OCI-LY3 (cell line): ENCODE results near the gene HSD3B2.

Experiments
- H2AFZ ChIP-seq: fragments of 200-600, 300-600 bp; shearing (Covaris generic); 2 replicates; pipeline ENCODE4 v1.6.0; 2014; ENCODE audit warnings: antibody characterized with exemption, low read depth, low read length
- H3K27ac ChIP-seq: fragments of 200-600, 300-600 bp; sonication (generic); 2 replicates; pipeline ENCODE4 v1.5.1; 2014; ENCODE audit warnings: mild to moderate bottlenecking, low read length, moderate library complexity, mixed read lengths
- H3K27me3 ChIP-seq: fragments of 200-600, 300-600 bp; sonication (generic); 2 replicates; pipeline ENCODE4 v1.6.1; 2014; ENCODE audit warnings: low read depth, low read length, mixed read lengths
- H3K36me3 ChIP-seq: fragments of 200-600, 300-600 bp; sonication (generic); replicated peaks from 2 replicates; pipeline ENCODE3; 2014; ENCODE audit warnings: low read depth, low read length, mixed read lengths
- H3K4me1 ChIP-seq: fragments of 300-600, 200-600 bp; sonication (generic); 2 replicates; pipeline ENCODE4 v1.6.1; 2014; ENCODE audit warnings: low read length, mixed read lengths
- H3K4me2 ChIP-seq: fragments of 200-600, 300-600 bp; sonication (generic); 2 replicates; pipeline ENCODE4 v1.6.1; 2014; ENCODE audit warnings: low read length, mixed read lengths
- H3K4me3 ChIP-seq: fragments of 300-600, 200-600 bp; sonication (generic); 2 replicates; pipeline ENCODE4 v1.5.1; 2014; ENCODE audit warnings: antibody characterized with exemption, mild to moderate bottlenecking, low read length, moderate library complexity
- H3K79me2 ChIP-seq: fragments of 300-600, 200-600 bp; shearing (Covaris generic); 2 replicates; pipeline ENCODE4 v1.6.1; 2014; ENCODE audit warnings: mild to moderate bottlenecking, low read length, mixed read lengths
- H3K9ac ChIP-seq: fragments of 300-600, 200-600 bp; shearing (Covaris generic); 2 replicates; pipeline ENCODE4 v1.6.0; 2014; ENCODE audit warnings: mild to moderate bottlenecking, low read length, moderate library complexity
- H3K9me3 ChIP-seq: fragments of 200-600, 300-600 bp; shearing (Covaris generic); 2 replicates; pipeline ENCODE4 v1.6.1; 2014; ENCODE audit warnings: low read length, mixed read lengths; ENCODE audit not compliant: insufficient read depth
- H4K20me1 ChIP-seq: fragments of 200-600, 300-600 bp; sonication (generic); 2 replicates; pipeline ENCODE4 v1.6.1; 2016; ENCODE audit warnings: low read length, mixed read lengths; ENCODE audit not compliant: insufficient read depth
- EZH2phosphoT487 ChIP-seq: fragments of 200-600 bp; shearing (Covaris generic); IDR thresholded peaks from 2 replicates; pipeline ENCODE4 v1.6.1; 2018; ENCODE audit warnings: antibody characterized with exemption, mixed run types, low read depth
- TF ChIP-seq, protein P1 (sequence below): fragments of 200-600, 300-600 bp; sonication (generic); IDR thresholded peaks from 2 replicates; pipeline ENCODE4 v1.5.1; 2014; ENCODE audit warnings: antibody characterized with exemption, low read length, low read depth

Gene HSD3B2

DNA sequence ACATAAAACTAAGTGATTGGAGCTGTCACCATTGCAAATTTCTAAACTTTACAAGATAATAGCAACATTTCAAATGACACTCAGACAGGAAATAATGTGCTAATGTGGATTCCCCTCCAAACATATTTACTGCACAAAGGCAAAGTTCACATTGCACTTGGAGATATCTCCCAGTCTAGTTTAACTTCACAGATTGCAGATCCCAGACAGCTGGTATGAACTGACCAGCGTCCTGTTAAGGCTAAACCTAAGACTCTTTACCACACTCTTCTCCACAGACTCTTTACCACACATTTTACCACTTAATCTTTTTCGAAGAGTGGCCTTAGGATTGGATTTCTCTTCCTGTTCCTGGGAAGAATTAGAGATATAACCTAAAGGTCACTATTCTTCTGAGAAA, 51.5 kb downstream of the HSD3B2 start:
- no peak overlapping the region for H3K9ac ChIP-seq
- H3K9me3 ChIP-seq, result no peaks in the 10 kb centered on the region
- H3K4me2 ChIP-seq, result no peak overlapping the region
- H2AFZ ChIP-seq, result no peak overlapping the region
- H3K4me3 ChIP-seq, result no peak overlapping the region
- no peaks in the 10 kb centered on the region for H3K36me3 ChIP-seq
- no peaks in the 10 kb centered on the region for H3K79me2 ChIP-seq
- no peak overlapping the region for H3K27ac ChIP-seq
- H4K20me1 ChIP-seq, result no peaks in the 10 kb centered on the region
- H3K27me3 ChIP-seq, result peaks cover 22% of the 10 kb centered on the region
- H3K4me1 ChIP-seq, result no peaks in the 10 kb centered on the region
- no peak for TF ChIP-seq EZH2phosphoT487
- TF ChIP-seq, protein P1, sequence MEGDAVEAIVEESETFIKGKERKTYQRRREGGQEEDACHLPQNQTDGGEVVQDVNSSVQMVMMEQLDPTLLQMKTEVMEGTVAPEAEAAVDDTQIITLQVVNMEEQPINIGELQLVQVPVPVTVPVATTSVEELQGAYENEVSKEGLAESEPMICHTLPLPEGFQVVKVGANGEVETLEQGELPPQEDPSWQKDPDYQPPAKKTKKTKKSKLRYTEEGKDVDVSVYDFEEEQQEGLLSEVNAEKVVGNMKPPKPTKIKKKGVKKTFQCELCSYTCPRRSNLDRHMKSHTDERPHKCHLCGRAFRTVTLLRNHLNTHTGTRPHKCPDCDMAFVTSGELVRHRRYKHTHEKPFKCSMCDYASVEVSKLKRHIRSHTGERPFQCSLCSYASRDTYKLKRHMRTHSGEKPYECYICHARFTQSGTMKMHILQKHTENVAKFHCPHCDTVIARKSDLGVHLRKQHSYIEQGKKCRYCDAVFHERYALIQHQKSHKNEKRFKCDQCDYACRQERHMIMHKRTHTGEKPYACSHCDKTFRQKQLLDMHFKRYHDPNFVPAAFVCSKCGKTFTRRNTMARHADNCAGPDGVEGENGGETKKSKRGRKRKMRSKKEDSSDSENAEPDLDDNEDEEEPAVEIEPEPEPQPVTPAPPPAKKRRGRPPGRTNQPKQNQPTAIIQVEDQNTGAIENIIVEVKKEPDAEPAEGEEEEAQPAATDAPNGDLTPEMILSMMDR, result no peak

DNA sequence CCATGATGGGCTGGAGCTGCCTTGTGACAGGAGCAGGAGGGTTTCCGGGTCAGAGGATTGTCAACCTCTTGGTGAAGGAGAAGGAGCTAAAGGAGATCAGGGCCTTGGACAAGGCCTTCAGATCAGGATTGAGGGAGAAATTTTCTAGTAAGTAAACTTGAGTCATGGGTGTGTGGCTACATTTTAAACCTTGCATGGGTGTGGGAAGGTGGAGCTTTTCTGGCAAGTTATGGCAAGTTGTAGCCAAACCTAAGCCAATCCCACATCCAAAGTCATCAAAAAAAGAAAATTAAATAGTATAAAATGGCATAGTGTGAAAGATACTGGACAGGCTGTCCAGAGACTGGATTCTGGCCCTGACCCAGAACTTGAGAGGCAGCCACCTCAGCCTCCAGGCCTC, 52.3 kb downstream of the HSD3B2 start:
- Histone ChIP-seq H2AFZ (no peak overlapping the region), H3K27ac (no peak overlapping the region), H3K9ac (no peak overlapping the region), H3K4me2 (no peak overlapping the region), H3K27me3 (peaks cover 22% of the 10 kb centered on the region), H3K79me2 (no peaks in the 10 kb centered on the region), H3K9me3 (no peaks in the 10 kb centered on the region), H3K4me3 (no peak overlapping the region), H3K4me1 (no peaks in the 10 kb centered on the region), H3K36me3 (no peaks in the 10 kb centered on the region), H4K20me1 (no peaks in the 10 kb centered on the region)
- no peak for TF ChIP-seq EZH2phosphoT487
- TF ChIP-seq, protein P1, result no peak

DNA sequence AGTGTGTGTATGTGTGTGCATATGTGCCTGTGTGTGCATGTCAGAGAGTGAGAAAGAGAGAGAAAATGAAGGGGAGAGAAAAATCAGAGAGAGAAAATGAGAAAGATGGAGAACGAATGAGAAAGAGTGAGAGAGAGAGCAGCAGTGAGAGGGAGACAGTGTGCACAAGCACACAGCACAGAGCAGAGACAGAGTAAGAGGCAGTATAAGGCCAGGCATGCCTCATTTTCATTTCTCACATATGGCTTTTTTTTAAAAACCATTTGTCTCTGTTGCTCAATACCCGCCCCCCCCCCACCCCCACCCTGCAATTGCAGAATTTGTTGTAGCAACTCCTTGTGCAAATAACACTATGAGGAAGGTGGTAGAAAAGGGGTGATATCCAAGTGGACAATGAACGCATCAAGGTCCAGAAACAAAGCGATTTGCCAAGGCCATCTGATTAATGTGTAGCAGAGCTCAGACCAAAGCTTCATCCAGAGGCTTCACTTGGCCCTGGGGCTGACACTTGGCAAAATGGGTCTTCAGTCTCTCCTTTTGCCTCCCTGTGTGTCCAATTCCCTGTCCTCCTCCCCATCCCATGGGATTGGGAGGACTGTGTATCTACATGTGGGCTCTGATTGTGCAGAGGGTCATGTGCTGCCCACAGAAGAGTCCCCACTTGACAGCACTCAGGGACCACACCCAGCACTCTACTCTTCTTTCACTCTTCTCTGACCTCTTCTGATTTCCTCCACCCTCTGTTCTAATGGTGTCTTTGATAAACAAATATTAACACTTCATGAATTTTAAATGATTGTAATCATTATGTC, 53.1 kb downstream of the HSD3B2 start:
- H3K4me1 ChIP-seq, result no peaks in the 10 kb centered on the region
- no peaks in the 10 kb centered on the region for H4K20me1 ChIP-seq
- no peak overlapping the region for H3K27ac ChIP-seq
- H3K4me3 ChIP-seq, result no peak overlapping the region
- peaks cover 22% of the 10 kb centered on the region for H3K27me3 ChIP-seq
- TF ChIP-seq, protein P1, result no peak
- TF ChIP-seq EZH2phosphoT487, result no peak
- H3K9me3 ChIP-seq, result no peaks in the 10 kb centered on the region
- H3K4me2 ChIP-seq, result no peak overlapping the region
- H2AFZ ChIP-seq, result no peak overlapping the region
- no peak overlapping the region for H3K9ac ChIP-seq
- H3K36me3 ChIP-seq, result no peaks in the 10 kb centered on the region
- H3K79me2 ChIP-seq, result no peaks in the 10 kb centered on the region

DNA sequence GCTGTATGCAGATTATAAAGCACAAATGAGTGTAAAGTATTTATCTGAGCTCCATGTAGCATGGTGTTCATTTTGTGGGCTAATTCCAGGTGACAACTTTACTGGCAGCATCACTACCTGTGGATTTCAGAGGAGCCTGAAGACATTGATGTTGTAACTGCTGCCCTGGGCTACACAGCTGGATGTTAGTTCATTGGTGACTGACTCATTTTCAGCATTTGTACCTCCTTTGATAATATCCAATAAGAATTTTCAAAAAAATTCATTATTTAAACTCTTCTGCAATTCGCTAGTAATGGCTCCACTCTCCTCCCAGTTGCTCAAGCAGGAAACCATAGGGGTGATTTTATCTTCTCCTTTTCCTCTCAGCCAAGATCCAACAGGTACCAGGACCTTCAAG, 54.8 kb downstream of the HSD3B2 start:
- Histone ChIP-seq H3K79me2 (no peaks in the 10 kb centered on the region), H3K4me2 (no peak overlapping the region), H2AFZ (no peak overlapping the region), H3K36me3 (no peaks in the 10 kb centered on the region), H3K4me1 (no peaks in the 10 kb centered on the region), H3K9ac (no peak overlapping the region), H3K9me3 (no peaks in the 10 kb centered on the region), H3K27ac (no peak overlapping the region), H3K27me3 (peaks cover 22% of the 10 kb centered on the region), H3K4me3 (no peak overlapping the region), H4K20me1 (no peaks in the 10 kb centered on the region)
- no peak for TF ChIP-seq EZH2phosphoT487
- TF ChIP-seq, protein P1, result no peak
